ENCODE results near the gene GSC2. TPM values are rescaled to one million over a fixed set of nuclear protein-coding genes. Genes with fewer than 3 reads are reported as not detected.

Gene GSC2
- total and polyA plus RNA-seq, 4 donors: not detected

DNA sequence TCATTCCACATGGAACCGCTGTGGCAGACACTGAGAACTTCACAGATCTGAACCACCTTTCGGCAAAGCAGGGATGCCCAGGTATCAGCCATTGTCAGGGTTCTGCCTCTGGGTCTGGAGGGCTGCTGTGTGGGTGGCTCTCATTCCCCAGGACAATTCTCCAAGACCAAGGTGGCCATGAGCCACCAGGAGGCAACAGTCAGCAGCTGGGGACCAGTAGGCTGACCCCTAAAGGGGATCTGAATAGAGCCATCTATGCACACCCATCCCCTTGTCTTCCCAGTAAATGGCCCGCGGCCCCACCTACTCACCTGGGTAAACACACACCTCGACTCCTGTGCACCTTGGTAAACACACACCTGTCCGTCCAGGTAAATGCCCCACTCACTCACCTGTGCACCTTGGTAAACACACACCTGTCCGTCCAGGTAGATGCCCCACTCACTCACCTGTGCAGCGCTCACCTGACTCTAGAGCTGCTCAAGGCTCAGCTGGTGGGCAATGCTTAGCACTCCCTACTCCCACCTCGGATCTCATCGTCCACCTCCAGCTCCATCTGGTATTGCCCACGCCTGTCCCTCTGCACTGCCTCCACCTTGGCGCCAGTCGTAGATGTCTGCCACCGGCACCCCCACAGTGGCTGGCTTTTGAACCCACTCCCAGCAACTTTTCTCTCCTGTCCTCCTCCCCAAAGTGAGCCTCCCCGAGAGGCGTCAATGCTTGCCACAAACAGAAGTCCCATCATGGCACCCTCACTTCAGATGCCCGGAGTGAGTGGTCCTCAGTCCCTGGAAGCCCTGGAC, 18.2 kb upstream of the GSC2 start:
- DNase-seq (ENCODE audit: low spot score): no peak
- H3K27ac ChIP-seq (ENCODE audit: low read depth in 1 of 2, low read length in 2 of 2): no peak overlapping the region
- peaks cover 0 to 9% (median 3%) of the 10 kb centered on the region in 4 donors for H3K27me3 ChIP-seq (ENCODE audit: control insufficient read depth in 4 of 4, insufficient read depth in 4 of 4, low read length in 3 of 4)
- peaks cover 17 to 34% (median 22%) of the 10 kb centered on the region in 4 donors for H3K4me1 ChIP-seq (ENCODE audit: control insufficient read depth in 4 of 4, insufficient read depth in 4 of 4, low read length in 3 of 4)
- no peaks in the 10 kb centered on the region for H3K9me3 ChIP-seq (ENCODE audit: control insufficient read depth in 4 of 4, low read length in 3 of 4)
- no peak overlapping the region for H3K9ac ChIP-seq (ENCODE audit: low read depth in 1 of 2, low read length in 2 of 2)
- H3K4me3 ChIP-seq (ENCODE audit: low read depth in 1 of 3, low read length in 3 of 3): no peak overlapping the region
- 48% methylated on average over 17 of the region's 17 CpGs for WGBS
- TF ChIP-seq FOXA2 (IDR thresholded peaks at IDR 0.05) (no peak), RAD21 (IDR thresholded peaks at IDR 0.05) (no peak), NR2F2 (IDR thresholded peaks at IDR 0.05) (no peak), HNF4A (conservative IDR thresholded peaks at IDR 0.05) (no peak), RXRA (IDR thresholded peaks at IDR 0.05) (no peak), TAF1 (conservative IDR thresholded peaks at IDR 0.05) (no peak), SP1 (IDR thresholded peaks at IDR 0.05) (no peak), FOXA1 (IDR thresholded peaks at IDR 0.05) (no peak), EGR1 (IDR thresholded peaks at IDR 0.05; ENCODE audit: low read depth in 2 of 2) (no peak), HNF4G (IDR thresholded peaks at IDR 0.05) (no peak), YY1 (IDR thresholded peaks at IDR 0.05) (no peak), JUND (IDR thresholded peaks at IDR 0.05) (no peak), GABPA (IDR thresholded peaks at IDR 0.05 in 1 of 2, conservative IDR thresholded peaks at IDR 0.05 in 1 of 2) (no peak)
- TF ChIP-seq, protein P1, sequence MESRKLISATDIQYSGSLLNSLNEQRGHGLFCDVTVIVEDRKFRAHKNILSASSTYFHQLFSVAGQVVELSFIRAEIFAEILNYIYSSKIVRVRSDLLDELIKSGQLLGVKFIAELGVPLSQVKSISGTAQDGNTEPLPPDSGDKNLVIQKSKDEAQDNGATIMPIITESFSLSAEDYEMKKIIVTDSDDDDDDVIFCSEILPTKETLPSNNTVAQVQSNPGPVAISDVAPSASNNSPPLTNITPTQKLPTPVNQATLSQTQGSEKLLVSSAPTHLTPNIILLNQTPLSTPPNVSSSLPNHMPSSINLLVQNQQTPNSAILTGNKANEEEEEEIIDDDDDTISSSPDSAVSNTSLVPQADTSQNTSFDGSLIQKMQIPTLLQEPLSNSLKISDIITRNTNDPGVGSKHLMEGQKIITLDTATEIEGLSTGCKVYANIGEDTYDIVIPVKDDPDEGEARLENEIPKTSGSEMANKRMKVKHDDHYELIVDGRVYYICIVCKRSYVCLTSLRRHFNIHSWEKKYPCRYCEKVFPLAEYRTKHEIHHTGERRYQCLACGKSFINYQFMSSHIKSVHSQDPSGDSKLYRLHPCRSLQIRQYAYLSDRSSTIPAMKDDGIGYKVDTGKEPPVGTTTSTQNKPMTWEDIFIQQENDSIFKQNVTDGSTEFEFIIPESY (IDR thresholded peaks at IDR 0.05): no peak
- TF ChIP-seq, protein P2, sequence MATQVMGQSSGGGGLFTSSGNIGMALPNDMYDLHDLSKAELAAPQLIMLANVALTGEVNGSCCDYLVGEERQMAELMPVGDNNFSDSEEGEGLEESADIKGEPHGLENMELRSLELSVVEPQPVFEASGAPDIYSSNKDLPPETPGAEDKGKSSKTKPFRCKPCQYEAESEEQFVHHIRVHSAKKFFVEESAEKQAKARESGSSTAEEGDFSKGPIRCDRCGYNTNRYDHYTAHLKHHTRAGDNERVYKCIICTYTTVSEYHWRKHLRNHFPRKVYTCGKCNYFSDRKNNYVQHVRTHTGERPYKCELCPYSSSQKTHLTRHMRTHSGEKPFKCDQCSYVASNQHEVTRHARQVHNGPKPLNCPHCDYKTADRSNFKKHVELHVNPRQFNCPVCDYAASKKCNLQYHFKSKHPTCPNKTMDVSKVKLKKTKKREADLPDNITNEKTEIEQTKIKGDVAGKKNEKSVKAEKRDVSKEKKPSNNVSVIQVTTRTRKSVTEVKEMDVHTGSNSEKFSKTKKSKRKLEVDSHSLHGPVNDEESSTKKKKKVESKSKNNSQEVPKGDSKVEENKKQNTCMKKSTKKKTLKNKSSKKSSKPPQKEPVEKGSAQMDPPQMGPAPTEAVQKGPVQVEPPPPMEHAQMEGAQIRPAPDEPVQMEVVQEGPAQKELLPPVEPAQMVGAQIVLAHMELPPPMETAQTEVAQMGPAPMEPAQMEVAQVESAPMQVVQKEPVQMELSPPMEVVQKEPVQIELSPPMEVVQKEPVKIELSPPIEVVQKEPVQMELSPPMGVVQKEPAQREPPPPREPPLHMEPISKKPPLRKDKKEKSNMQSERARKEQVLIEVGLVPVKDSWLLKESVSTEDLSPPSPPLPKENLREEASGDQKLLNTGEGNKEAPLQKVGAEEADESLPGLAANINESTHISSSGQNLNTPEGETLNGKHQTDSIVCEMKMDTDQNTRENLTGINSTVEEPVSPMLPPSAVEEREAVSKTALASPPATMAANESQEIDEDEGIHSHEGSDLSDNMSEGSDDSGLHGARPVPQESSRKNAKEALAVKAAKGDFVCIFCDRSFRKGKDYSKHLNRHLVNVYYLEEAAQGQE (IDR thresholded peaks at IDR 0.05): no peak
- TF ChIP-seq, protein P3, sequence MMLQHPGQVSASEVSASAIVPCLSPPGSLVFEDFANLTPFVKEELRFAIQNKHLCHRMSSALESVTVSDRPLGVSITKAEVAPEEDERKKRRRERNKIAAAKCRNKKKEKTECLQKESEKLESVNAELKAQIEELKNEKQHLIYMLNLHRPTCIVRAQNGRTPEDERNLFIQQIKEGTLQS (IDR thresholded peaks at IDR 0.05): no peak
- TF ChIP-seq, protein P4, sequence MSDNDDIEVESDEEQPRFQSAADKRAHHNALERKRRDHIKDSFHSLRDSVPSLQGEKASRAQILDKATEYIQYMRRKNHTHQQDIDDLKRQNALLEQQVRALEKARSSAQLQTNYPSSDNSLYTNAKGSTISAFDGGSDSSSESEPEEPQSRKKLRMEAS (IDR thresholded peaks at IDR 0.05): no peak
- TF ChIP-seq, protein P5, sequence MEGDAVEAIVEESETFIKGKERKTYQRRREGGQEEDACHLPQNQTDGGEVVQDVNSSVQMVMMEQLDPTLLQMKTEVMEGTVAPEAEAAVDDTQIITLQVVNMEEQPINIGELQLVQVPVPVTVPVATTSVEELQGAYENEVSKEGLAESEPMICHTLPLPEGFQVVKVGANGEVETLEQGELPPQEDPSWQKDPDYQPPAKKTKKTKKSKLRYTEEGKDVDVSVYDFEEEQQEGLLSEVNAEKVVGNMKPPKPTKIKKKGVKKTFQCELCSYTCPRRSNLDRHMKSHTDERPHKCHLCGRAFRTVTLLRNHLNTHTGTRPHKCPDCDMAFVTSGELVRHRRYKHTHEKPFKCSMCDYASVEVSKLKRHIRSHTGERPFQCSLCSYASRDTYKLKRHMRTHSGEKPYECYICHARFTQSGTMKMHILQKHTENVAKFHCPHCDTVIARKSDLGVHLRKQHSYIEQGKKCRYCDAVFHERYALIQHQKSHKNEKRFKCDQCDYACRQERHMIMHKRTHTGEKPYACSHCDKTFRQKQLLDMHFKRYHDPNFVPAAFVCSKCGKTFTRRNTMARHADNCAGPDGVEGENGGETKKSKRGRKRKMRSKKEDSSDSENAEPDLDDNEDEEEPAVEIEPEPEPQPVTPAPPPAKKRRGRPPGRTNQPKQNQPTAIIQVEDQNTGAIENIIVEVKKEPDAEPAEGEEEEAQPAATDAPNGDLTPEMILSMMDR (IDR thresholded peaks at IDR 0.05; ENCODE audit: low read depth, low read length, missing input control): no peak
- H3K36me3 ChIP-seq (ENCODE audit: control insufficient read depth in 4 of 4, insufficient read depth in 3 of 4, low read depth in 1 of 4, low read length in 3 of 4): no peaks in the 10 kb centered on the region

Data from liver (tissue), 9 donors.